ENCODE data around the gene RING1. TPM values are rescaled to one million over a fixed set of nuclear protein-coding genes. Genes with fewer than 3 reads are reported as not detected.

The RING1 gene
- total and polyA plus RNA-seq, 2 experiments from 2014 or later = 6.4 to 16.0 TPM

DNA sequence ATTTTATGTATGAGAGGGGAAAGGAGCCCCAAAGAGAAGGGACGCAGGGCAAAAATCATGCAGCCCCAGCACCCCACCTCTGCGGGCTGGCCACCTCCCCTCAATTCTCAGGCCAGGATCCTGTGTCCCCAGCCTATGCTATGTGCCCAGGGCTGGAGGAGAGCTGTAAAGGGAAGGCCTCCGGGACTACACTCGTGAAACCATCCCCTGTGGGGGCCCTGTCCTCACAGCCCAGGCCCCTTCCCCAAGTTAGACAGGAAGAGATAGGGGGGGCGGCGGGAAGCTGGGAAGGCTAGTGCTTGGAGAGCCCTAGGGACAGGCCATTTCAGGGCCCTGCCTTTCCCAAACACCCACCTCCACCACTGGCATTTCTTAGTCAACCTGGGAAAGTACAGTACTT is 14.7 kb upstream of the RING1 start:
- Histone ChIP-seq H3K36me3 (ENCODE audit: insufficient read depth) (no peaks in the 10 kb centered on the region; the same call in 1 of the 2 replicates), H3K27me3 (ENCODE audit: insufficient read depth) (peaks cover 27% of the 10 kb centered on the region), H3K4me2 (peak overlapping the region; percentile 100), H3F3A (replicated peaks; ENCODE audit: low read depth) (0 out of 2 replicates have a peak, but pooled peaks cover 7% of the 10 kb centered on the region), H4K20me1 (replicated peaks; ENCODE audit: insufficient read depth) (peaks cover 7% of the 10 kb centered on the region), H2AFZ (no peak overlapping the region), H3K4me3 (peak overlapping the region; percentile 94), H3K4me1 (ENCODE audit: insufficient read depth) (peaks cover 11% of the 10 kb centered on the region), H3K79me2 (replicated peaks; ENCODE audit: insufficient read depth) (no peaks in the 10 kb centered on the region), H3K27ac (ENCODE audit: low read depth) (no peak overlapping the region), H3K9me2 (ENCODE audit: insufficient read depth) (no peaks in the 10 kb centered on the region)
- peak overlapping the region; percentile 67 for H3K4me3 Mint-ChIP-seq
- no peak overlapping the region for H3K27ac Mint-ChIP-seq
- peaks cover 29% of the 10 kb centered on the region for H3K4me1 Mint-ChIP-seq
- H3K27me3 Mint-ChIP-seq (ENCODE audit: insufficient read depth, low read depth, poor library complexity) = peaks cover 21% of the 10 kb centered on the region
- TF ChIP-seq EZH2 (IDR thresholded peaks at IDR 0.05; ENCODE audit: low read depth, unreplicated experiment) (no peak), JUNB (IDR thresholded peaks at IDR 0.05; ENCODE audit: unreplicated experiment) (no peak), POLR2AphosphoS5 (IDR thresholded peaks at IDR 0.05; ENCODE audit: low read depth) (no peak), CREB1 (CRISPR knock-in tag; IDR thresholded peaks at IDR 0.05; ENCODE audit: low read depth) (no peak), NANOG (IDR thresholded peaks at IDR 0.05; ENCODE audit: borderline replicate concordance) (no peak), ETS1 (IDR thresholded peaks at IDR 0.05) (no peak), ZNF331 (CRISPR knock-in tag; IDR thresholded peaks at IDR 0.05; ENCODE audit: low read depth) (no peak), REST (IDR thresholded peaks at IDR 0.05; ENCODE audit: unreplicated experiment) (no peak), ZNF114 (CRISPR knock-in tag; IDR thresholded peaks at IDR 0.05) (no peak)
- TF ChIP-seq, protein P1, sequence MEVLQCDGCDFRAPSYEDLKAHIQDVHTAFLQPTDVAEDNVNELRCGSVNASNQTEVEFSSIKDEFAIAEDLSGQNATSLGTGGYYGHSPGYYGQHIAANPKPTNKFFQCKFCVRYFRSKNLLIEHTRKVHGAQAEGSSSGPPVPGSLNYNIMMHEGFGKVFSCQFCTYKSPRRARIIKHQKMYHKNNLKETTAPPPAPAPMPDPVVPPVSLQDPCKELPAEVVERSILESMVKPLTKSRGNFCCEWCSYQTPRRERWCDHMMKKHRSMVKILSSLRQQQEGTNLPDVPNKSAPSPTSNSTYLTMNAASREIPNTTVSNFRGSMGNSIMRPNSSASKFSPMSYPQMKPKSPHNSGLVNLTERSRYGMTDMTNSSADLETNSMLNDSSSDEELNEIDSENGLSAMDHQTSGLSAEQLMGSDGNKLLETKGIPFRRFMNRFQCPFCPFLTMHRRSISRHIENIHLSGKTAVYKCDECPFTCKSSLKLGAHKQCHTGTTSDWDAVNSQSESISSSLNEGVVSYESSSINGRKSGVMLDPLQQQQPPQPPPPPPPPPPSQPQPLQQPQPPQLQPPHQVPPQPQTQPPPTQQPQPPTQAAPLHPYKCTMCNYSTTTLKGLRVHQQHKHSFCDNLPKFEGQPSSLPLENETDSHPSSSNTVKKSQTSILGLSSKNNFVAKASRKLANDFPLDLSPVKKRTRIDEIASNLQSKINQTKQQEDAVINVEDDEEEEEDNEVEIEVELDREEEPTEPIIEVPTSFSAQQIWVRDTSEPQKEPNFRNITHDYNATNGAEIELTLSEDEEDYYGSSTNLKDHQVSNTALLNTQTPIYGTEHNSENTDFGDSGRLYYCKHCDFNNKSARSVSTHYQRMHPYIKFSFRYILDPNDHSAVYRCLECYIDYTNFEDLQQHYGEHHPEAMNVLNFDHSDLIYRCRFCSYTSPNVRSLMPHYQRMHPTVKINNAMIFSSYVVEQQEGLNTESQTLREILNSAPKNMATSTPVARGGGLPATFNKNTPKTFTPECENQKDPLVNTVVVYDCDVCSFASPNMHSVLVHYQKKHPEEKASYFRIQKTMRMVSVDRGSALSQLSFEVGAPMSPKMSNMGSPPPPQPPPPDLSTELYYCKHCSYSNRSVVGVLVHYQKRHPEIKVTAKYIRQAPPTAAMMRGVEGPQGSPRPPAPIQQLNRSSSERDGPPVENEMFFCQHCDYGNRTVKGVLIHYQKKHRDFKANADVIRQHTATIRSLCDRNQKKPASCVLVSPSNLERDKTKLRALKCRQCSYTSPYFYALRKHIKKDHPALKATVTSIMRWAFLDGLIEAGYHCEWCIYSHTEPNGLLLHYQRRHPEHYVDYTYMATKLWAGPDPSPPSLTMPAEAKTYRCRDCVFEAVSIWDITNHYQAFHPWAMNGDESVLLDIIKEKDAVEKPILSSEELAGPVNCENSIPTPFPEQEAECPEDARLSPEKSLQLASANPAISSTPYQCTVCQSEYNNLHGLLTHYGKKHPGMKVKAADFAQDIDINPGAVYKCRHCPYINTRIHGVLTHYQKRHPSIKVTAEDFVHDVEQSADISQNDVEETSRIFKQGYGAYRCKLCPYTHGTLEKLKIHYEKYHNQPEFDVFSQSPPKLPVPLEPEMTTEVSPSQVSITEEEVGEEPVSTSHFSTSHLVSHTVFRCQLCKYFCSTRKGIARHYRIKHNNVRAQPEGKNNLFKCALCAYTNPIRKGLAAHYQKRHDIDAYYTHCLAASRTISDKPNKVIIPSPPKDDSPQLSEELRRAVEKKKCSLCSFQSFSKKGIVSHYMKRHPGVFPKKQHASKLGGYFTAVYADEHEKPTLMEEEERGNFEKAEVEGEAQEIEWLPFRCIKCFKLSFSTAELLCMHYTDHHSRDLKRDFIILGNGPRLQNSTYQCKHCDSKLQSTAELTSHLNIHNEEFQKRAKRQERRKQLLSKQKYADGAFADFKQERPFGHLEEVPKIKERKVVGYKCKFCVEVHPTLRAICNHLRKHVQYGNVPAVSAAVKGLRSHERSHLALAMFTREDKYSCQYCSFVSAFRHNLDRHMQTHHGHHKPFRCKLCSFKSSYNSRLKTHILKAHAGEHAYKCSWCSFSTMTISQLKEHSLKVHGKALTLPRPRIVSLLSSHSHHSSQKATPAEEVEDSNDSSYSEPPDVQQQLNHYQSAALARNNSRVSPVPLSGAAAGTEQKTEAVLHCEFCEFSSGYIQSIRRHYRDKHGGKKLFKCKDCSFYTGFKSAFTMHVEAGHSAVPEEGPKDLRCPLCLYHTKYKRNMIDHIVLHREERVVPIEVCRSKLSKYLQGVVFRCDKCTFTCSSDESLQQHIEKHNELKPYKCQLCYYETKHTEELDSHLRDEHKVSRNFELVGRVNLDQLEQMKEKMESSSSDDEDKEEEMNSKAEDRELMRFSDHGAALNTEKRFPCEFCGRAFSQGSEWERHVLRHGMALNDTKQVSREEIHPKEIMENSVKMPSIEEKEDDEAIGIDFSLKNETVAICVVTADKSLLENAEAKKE (CRISPR knock-in tag; IDR thresholded peaks at IDR 0.05) = no peak
- TF ChIP-seq, protein P2, sequence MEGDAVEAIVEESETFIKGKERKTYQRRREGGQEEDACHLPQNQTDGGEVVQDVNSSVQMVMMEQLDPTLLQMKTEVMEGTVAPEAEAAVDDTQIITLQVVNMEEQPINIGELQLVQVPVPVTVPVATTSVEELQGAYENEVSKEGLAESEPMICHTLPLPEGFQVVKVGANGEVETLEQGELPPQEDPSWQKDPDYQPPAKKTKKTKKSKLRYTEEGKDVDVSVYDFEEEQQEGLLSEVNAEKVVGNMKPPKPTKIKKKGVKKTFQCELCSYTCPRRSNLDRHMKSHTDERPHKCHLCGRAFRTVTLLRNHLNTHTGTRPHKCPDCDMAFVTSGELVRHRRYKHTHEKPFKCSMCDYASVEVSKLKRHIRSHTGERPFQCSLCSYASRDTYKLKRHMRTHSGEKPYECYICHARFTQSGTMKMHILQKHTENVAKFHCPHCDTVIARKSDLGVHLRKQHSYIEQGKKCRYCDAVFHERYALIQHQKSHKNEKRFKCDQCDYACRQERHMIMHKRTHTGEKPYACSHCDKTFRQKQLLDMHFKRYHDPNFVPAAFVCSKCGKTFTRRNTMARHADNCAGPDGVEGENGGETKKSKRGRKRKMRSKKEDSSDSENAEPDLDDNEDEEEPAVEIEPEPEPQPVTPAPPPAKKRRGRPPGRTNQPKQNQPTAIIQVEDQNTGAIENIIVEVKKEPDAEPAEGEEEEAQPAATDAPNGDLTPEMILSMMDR (conservative IDR thresholded peaks at IDR 0.05; ENCODE audit: low read depth in 2 of 2) = no peak
- DNase-seq (ENCODE audit: low spot score) = no peak
- H3K9me3 Mint-ChIP-seq = no peaks in the 10 kb centered on the region; the same call in 2 of the 3 replicates
- H3K36me3 Mint-ChIP-seq (ENCODE audit: low read depth) = peaks cover 23% of the 10 kb centered on the region
- no peak; the same call in 2 of the 3 replicates for ATAC-seq

All from GM23338 (cell line).